Urothelium cell line (cell line): ENCODE data around the gene IRF7.

Experiments used
- DNase-seq: peaks from one replicate; pipeline ENCODE4 v3.0.0; 2011; ENCODE audit warnings: low spot score, mixed read lengths
- FAIRE-seq: peaks from 2 replicates; lab custom pipeline; 2011; peaks lifted over from hg19 to GRCh38; lab: Jason Lieb, UNC

Gene IRF7

GRCh38 chr11:610146-610801 lies 5.5 kb downstream of the IRF7 start:
- FAIRE-seq = no peak
- DNase-seq = no peak

GRCh38 chr11:609341-609811 lies 6.4 kb downstream of the IRF7 start:
- FAIRE-seq = no peak
- DNase-seq = no peak

GRCh38 chr11:608791-609251 lies 6.9 kb downstream of the IRF7 start:
- FAIRE-seq (no peak), DNase-seq (no peak)

- DNase-seq = no peak
- FAIRE-seq = no peak
Measured at GRCh38 chr11:607971-608659, 7.6 kb downstream of the IRF7 start.

- FAIRE-seq (no peak), DNase-seq (no peak)
Measured at GRCh38 chr11:607020-607780, 8.6 kb downstream of the IRF7 start.

GRCh38 chr11:606245-606644 lies 9.5 kb downstream of the IRF7 start:
- FAIRE-seq = no peak
- no peak for DNase-seq

GRCh38 chr11:605286-606129 lies 10.2 kb downstream of the IRF7 start:
- FAIRE-seq (no peak), DNase-seq (no peak)

- DNase-seq (no peak), FAIRE-seq (no peak)
Measured at GRCh38 chr11:603154-603553, 12.6 kb downstream of the IRF7 start.

- DNase-seq (no peak), FAIRE-seq (no peak)
Measured at GRCh38 chr11:601573-602245, 14.0 kb downstream of the IRF7 start.

- no peak for DNase-seq
- FAIRE-seq = no peak
Measured at GRCh38 chr11:598005-598680, 17.6 kb downstream of the IRF7 start.

- FAIRE-seq (no peak), DNase-seq (no peak)
Measured at GRCh38 chr11:597166-597725, 18.5 kb downstream of the IRF7 start.

GRCh38 chr11:596374-596773 lies 19.4 kb downstream of the IRF7 start:
- FAIRE-seq (no peak), DNase-seq (no peak)

- FAIRE-seq = no peak
- no peak for DNase-seq
Measured at GRCh38 chr11:595400-595799, 20.4 kb downstream of the IRF7 start.

- DNase-seq (no peak), FAIRE-seq (no peak)
Measured at GRCh38 chr11:593347-593746, 22.4 kb downstream of the IRF7 start.

GRCh38 chr11:592918-593317 lies 22.8 kb downstream of the IRF7 start:
- DNase-seq (no peak), FAIRE-seq (no peak)

- FAIRE-seq (no peak), DNase-seq (no peak)
Measured at GRCh38 chr11:592501-592900, 23.2 kb downstream of the IRF7 start.

GRCh38 chr11:590997-591396 lies 24.8 kb downstream of the IRF7 start:
- DNase-seq (no peak), FAIRE-seq (no peak)

GRCh38 chr11:589798-590197 lies 26.0 kb downstream of the IRF7 start:
- DNase-seq = no peak

GRCh38 chr11:587978-588380 lies 27.8 kb downstream of the IRF7 start:
- FAIRE-seq (no peak), DNase-seq (no peak)

More at GRCh38 chr11:589798-590197, 26.0 kb downstream of the IRF7 start:
- no peak for FAIRE-seq
